GM18519 (cell line): Measurements from ENCODE around the gene LIMK2.

Experiments
- ATAC-seq: cut with Tn5 transposase; IDR thresholded peaks from one replicate; pipeline ENCODE4 v1.9.1; 2021; ENCODE audit warnings: mild to moderate bottlenecking, moderate library complexity; ENCODE audit not compliant: unreplicated experiment, low FRiP score

Gene LIMK2

DNA sequence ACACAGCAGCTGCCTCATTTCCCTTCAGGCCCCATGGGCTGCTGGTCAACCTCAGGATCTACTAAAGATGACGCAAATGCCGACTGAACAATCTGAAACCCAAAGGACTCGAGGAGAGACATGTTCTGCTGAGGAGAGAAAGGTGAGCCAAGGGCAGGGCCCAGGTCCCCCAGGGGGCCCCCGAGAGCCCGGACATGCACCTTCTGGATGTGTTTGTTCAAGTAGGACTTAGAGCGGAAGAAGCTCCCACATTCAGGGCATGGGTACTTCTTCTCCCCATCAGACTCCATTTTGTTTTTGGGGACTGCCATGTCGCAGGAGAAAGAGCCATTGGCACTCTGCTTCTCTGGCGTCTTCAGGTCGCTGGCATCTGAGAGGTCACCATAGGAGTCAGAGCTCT lies 114.8 kb downstream of the LIMK2 start:
- ATAC-seq = no peak

DNA sequence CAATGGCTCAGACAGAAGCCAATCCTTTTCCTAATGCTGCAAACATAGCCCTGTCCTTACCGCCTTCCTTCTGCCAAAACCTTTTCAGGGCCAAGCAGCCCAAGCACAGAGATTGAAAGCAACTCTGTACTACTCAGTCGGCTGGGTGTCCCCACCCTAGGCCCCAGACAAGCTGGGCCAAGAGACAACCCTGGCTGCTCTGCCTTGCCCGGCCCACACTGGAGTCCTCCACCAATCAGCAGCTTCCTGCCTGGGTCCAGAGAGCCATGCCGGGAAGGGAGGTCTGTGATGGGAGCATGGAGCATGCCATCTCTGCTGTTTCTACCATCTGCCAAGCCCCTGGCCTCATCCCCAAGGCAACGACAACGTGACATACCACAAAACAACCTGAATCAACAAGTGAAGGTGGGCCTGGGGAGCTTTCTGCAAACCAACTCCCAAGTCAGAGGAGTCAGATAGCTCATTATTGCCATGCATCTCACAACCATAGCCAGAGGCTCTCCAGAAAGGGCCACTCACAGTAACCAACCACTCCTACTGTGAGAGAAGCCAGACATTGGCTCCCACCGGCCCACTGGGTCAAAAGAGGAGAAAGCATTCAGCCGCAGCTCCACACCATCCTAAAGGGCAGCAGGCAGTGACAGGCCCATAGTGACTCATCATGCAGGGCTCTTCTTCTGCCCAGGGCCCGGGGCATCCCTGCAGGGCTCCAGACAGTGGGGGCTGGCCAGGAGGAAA lies 115.9 kb downstream of the LIMK2 start:
- no peak for ATAC-seq

DNA sequence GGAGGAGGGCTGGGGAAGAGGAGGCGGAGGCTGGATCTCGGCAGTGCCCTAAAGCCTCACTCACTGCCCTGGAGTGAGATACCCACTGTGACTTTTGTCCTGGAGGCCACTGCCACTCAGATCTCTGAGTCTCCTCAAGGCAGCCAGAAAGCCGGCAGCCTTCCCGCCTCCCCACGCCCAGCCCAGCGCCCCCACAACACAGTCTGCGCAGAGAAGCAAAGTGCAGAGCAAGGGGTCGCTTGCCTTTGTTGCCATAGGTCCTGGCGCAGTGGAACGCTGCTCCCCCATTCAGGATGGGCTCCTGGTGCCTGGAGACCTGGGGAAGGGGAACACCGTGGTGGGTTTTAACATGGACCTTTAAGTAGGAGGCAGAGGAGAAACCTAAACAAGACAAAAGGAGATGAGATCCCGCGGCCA lies 116.5 kb downstream of the LIMK2 start:
- ATAC-seq = no peak

DNA sequence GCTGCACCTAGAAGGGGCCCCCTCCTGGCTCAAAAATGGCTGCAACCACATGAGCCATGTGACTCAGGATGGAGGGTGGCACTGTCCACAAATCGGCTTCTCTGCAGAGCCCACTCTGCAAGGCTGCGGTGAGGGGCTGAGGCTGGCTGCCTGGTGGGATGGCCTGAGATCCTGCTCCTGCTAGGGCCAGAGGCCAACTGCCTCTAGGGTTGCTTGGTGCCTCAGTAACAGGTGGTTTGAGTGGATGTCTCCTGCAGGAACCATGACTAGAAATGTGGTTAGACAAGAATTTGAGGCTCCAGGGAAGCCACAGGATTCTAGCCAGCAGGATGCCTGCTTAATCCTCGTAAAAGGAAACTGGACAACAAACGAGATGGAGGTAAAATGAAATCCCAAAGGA lies 116.9 kb downstream of the LIMK2 start:
- ATAC-seq = no peak
